Ovary (tissue), 9 donors: ENCODE results near the gene ZFP36. TPM values are rescaled to one million over a fixed set of nuclear protein-coding genes. Genes with fewer than 3 reads are reported as not detected.
A peak's percentile ranks its signal among the peaks of the same experiment; 100 is the strongest.

Source experiments
- DNase-seq, 5 donors: peaks; one replicate each; pipeline ENCODE4 v3.0.0-alpha.2; 2019 to 2020
- H3K27ac ChIP-seq, 2 donors: fragments of 200-600 bp; one replicate each; pipeline versions ENCODE4 v1.5.1 to v1.8.0; 2019 to 2022
- H3K27me3 ChIP-seq: fragments of 200-600 bp; one replicate; pipeline ENCODE4 v1.8.0; 2022
- H3K36me3 ChIP-seq: fragments of 200-600 bp; sonication (generic); one replicate; pipeline ENCODE4 v1.5.1; 2019
- H3K4me1 ChIP-seq: one replicate; pipeline ENCODE4 v1.8.1; 2013; ENCODE audit warnings: mild to moderate bottlenecking, moderate library complexity; ENCODE audit not compliant: insufficient read depth
- H3K4me3 ChIP-seq: fragments of 200-600 bp; sonication (generic); one replicate; pipeline ENCODE4 v1.5.1; 2017
- H3K9me3 ChIP-seq, 2 donors: fragments of 200-600 bp in 1 of 2; sonication (generic) in 1 of 2; one replicate each; pipeline versions ENCODE4 v1.5.1 to v1.8.1; 2013 to 2019; ENCODE audit warnings: mild to moderate bottlenecking in 1 of 2, moderate library complexity in 1 of 2
- EP300 ChIP-seq: sonication (generic); formaldehyde crosslinking; IDR thresholded peaks from one replicate; pipeline ENCODE4 v1.6.1; 2017; ENCODE audit warnings: antibody characterized with exemption
- POLR2A ChIP-seq: fragments of 450-650 bp; IDR thresholded peaks from one replicate; pipeline ENCODE4 v1.6.1; 2017; ENCODE audit warnings: antibody characterized with exemption, mild to moderate bottlenecking, moderate library complexity
- WGBS, 3 donors: extraction: QIAGEN DNeasy Blood & Tissue Kit in 1 of 3; methylation state at CpG; one replicate each; pipeline versions ENCODE4 v1.1.5 to v1.1.7; 2013 to 2017; 5-methylcytosine and 5-hydroxymethylcytosine counted together
- intact Hi-C, 4 donors: fragments of 100-400 bp; cut with DNase I; formaldehyde crosslinking; loops; one replicate each; pipeline versions ENCODE4 v1.11.0 to v1.15.1; 2022 to 2023
- polyA plus RNA-seq, 2 donors: library from polyadenylated mRNA; stranded (reverse); fragments of 200-250 nt in 1 of 2; fragments of 350-450 nt in 1 of 2; fragmentation: Illumina TruSeq in 1 of 2; extraction: RNeasy Lipid Tissue Mini Kit (QIAGEN cat#74804) in 1 of 2; gene quantifications; one replicate each; pipeline ENCODE4 v1.2.3, GENCODE V29; 2013 to 2014
- total RNA-seq, 7 donors: library from RNA; depleted of rRNA in 2 of 7; stranded (reverse); fragments of >200 nt in 2 of 7; fragmentation: NEBNext Ultra II Directional in 3 of 7; extraction: Animal tissue kit (Norgen Biotek cat#: 25700) in 3 of 7; gene quantifications; one replicate each; pipeline versions ENCODE4 v1.1.0 to v1.2.4, GENCODE V29; 2016 to 2023
- TF ChIP-seq, protein P1 (sequence below), 3 donors: fragments of 450-650 bp in 2 of 3; fragments of 200-600 bp in 1 of 3; IDR thresholded peaks; one replicate each; pipeline versions ENCODE4 v1.5.1 to v1.8.0; 2016 to 2022; ENCODE audit warnings: antibody characterized with exemption in 3 of 3, mild to moderate bottlenecking in 1 of 3
- donor health status: DM: no; HTN: no; CAD: no; lungs with moderate emphysema.
- donor health status: DM: no; HTN: no; CAD: no.
- donor health status: Bipolar disorder and iron deficiency.
- donor health status: DM: yes; HTN: yes; CAD: no.
- donor health status: DM: no; HTN: no; CAD: no.
- donor health status: DM: yes; HTN: yes; CAD: no.

The ZFP36 gene
- total and polyA plus RNA-seq, 9 donors: 78.1 to 995 (median 196) TPM

GRCh38 chr19:39425744-39426143 lies 19.1 kb downstream of the ZFP36 start:
- Histone ChIP-seq H3K4me3 (no peak overlapping the region), H3K9me3 (no peaks in the 10 kb centered on the region), H3K4me1 (peaks cover 8% of the 10 kb centered on the region), H3K36me3 (no peaks in the 10 kb centered on the region), H3K27me3 (no peaks in the 10 kb centered on the region), H3K27ac (no peak overlapping the region)
- intact Hi-C loops: no loop called here
- TF ChIP-seq EP300 (no peak), POLR2A (no peak)
- TF ChIP-seq, protein P1, sequence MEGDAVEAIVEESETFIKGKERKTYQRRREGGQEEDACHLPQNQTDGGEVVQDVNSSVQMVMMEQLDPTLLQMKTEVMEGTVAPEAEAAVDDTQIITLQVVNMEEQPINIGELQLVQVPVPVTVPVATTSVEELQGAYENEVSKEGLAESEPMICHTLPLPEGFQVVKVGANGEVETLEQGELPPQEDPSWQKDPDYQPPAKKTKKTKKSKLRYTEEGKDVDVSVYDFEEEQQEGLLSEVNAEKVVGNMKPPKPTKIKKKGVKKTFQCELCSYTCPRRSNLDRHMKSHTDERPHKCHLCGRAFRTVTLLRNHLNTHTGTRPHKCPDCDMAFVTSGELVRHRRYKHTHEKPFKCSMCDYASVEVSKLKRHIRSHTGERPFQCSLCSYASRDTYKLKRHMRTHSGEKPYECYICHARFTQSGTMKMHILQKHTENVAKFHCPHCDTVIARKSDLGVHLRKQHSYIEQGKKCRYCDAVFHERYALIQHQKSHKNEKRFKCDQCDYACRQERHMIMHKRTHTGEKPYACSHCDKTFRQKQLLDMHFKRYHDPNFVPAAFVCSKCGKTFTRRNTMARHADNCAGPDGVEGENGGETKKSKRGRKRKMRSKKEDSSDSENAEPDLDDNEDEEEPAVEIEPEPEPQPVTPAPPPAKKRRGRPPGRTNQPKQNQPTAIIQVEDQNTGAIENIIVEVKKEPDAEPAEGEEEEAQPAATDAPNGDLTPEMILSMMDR (IDR thresholded peaks at IDR 0.05): no peak
- no peak for DNase-seq
- 87 to 90% (median 88%) methylated on average over 7 of the region's 7 CpGs for WGBS, 3 donors

GRCh38 chr19:39426170-39426569 lies 19.5 kb downstream of the ZFP36 start:
- no peak for TF ChIP-seq POLR2A
- TF ChIP-seq, protein P1 (IDR thresholded peaks at IDR 0.05): no peak
- no peak for TF ChIP-seq EP300
- Histone ChIP-seq H3K4me3 (no peak overlapping the region), H3K4me1 (peaks cover 8% of the 10 kb centered on the region), H3K27ac (no peak overlapping the region), H3K27me3 (no peaks in the 10 kb centered on the region), H3K9me3 (no peaks in the 10 kb centered on the region), H3K36me3 (no peaks in the 10 kb centered on the region)
- intact Hi-C loops: no loop called here
- WGBS, 3 donors: 39 to 55% (median 44%) methylated on average over 5 of the region's 5 CpGs
- DNase-seq: no peak

DNA sequence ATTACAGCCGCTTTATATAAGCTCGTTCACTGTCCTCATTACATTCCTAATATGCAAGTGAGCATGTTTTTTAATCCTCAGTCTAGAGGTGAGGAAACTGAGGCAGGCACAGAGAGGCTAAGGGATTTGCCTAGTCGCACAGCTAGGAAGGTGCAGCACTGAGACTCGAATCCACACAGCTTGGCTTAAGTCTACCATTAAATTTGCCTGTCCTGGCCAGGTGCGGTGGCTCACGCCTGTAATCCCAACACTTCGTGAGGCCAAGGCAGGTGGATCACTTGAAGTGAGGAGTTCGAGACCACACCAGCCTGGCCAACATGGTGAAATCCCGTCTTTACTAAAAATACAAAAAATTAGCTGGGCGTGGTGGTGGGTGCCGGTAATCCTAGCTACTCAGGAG lies 21.1 kb downstream of the ZFP36 start:
- H3K27ac ChIP-seq: peak overlapping the region in 1 of 2 donors; percentile 71
- 81 to 82% (median 81%) methylated on average over 11 of the region's 11 CpGs for WGBS, 3 donors
- no peaks in the 10 kb centered on the region for H3K9me3 ChIP-seq
- H3K27me3 ChIP-seq: no peaks in the 10 kb centered on the region
- TF ChIP-seq, protein P1 (IDR thresholded peaks at IDR 0.05): no peak
- no peak for TF ChIP-seq POLR2A
- no peak for TF ChIP-seq EP300
- H3K36me3 ChIP-seq: no peaks in the 10 kb centered on the region
- no peak overlapping the region for H3K4me3 ChIP-seq
- peaks cover 8% of the 10 kb centered on the region for H3K4me1 ChIP-seq
- intact Hi-C loops: no loop called here
- peak in 1 of 5 donors; percentile 22 for DNase-seq

- 6 to 8% (median 6%) methylated on average over 23 of the region's 23 CpGs for WGBS, 3 donors
- Histone ChIP-seq H3K27ac (peak overlapping the region in 1 of 2 donors; percentile 71), H3K4me3 (no peak overlapping the region), H3K9me3 (no peaks in the 10 kb centered on the region), H3K36me3 (no peaks in the 10 kb centered on the region), H3K27me3 (no peaks in the 10 kb centered on the region), H3K4me1 (peaks cover 8% of the 10 kb centered on the region)
- DNase-seq: peak; percentile 80 to 91 (median 82)
- no peak for TF ChIP-seq EP300
- TF ChIP-seq POLR2A: no peak
- TF ChIP-seq, protein P1 (IDR thresholded peaks at IDR 0.05): no peak
- intact Hi-C loops: no loop called here
Measured at GRCh38 chr19:39428283-39429112, 21.9 kb downstream of the ZFP36 start.
